IPS-18c (cell line): ENCODE measurements around the gene PLLP.

Source experiments
- H3K4me3 ChIP-seq: 2 replicates; pipeline ENCODE4 v1.7.0; 2013; ENCODE audit warnings: low read depth, mild to moderate bottlenecking, low read length, moderate library complexity; ENCODE audit not compliant: insufficient read depth
- H3K9me3 ChIP-seq: one replicate; pipeline ENCODE4 v1.6.1; 2013; ENCODE audit warnings: mild to moderate bottlenecking, low read length, moderate library complexity; ENCODE audit not compliant: control insufficient read depth, insufficient read depth

The PLLP gene

GRCh38 chr16:57265850-57266530, 18.5 kb downstream of the PLLP start:
- no peak overlapping the region for H3K4me3 ChIP-seq
- H3K9me3 ChIP-seq = no peaks in the 10 kb centered on the region

- H3K9me3 ChIP-seq = no peaks in the 10 kb centered on the region
- no peak overlapping the region for H3K4me3 ChIP-seq
Observed at GRCh38 chr16:57264950-57265371, 19.5 kb downstream of the PLLP start.

GRCh38 chr16:57264381-57264780, 20.1 kb downstream of the PLLP start:
- Histone ChIP-seq H3K9me3 (no peaks in the 10 kb centered on the region), H3K4me3 (no peak overlapping the region)

DNA sequence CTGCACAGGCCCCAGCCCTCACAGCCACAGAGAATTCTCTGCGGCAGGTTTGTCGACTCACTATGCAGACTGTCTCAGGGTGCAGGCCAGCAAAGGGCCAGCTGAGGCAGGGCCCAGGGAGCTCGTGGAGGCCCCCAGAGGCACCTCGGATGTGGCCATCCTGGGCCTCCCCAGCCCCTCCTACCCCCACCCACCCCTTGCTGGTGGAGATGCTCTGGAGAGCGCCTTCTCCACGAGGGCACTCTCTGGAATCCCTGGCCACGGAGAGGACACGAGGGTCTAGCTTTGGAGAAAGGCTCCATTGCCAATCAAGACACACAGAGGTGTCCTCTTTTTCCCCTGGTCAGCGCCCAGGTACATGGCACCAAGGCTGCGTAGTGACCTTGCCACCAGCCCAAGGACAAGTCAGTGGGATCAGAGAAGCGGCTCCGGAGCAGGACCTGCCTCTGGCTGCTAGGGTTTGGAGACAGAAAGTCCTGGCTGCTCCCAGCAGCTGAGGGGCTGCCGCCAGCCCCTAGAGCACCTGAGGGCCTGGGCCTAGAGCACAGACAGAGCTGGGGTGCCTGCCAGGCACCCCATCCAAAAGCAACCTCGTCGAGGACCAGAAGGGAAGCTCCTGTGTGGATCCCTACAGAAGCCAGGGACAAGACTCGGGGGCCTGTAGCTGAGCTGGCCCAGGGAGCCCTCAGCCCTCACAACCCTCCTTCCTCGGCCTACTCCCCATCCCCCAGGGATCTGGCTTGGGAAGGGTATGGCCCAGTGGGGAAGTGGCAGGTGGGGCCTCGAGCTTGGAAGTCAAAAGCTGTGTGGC, 20.7 kb downstream of the PLLP start:
- no peaks in the 10 kb centered on the region for H3K9me3 ChIP-seq
- no peak overlapping the region for H3K4me3 ChIP-seq

DNA sequence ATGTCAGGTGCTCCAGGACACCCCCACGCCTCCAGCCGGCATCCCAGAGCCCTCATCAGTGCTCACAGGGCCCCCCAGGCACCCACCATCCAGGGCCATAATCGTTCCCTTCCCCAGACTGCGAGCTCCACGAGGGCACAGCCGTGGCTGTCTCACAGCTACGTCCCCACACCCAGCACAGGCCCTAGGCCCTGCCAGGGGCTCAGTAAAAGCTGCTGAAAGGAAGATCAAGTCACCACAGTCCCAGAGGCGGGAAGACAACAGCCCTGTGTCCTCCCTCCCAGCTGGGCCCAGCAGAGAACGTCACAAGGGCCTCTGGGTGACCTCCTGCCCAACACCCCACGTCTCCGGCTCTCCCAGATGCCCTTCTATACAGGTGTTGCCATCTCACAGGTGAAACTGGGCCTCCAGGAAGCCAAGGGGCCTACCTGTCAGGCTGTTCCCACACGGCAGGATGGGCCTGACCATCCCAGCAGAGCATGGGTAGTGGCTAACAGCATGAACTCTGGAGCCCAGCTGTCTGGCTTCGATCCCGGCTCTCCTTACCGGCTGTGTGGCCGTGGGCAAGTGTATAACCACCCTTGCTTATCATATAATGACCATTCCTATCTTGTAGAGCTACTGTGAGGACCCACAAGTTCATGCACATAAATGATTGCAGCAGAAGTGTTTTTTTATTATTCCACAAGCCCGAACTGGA, 21.5 kb downstream of the PLLP start:
- H3K4me3 ChIP-seq = no peak overlapping the region
- no peaks in the 10 kb centered on the region for H3K9me3 ChIP-seq

DNA sequence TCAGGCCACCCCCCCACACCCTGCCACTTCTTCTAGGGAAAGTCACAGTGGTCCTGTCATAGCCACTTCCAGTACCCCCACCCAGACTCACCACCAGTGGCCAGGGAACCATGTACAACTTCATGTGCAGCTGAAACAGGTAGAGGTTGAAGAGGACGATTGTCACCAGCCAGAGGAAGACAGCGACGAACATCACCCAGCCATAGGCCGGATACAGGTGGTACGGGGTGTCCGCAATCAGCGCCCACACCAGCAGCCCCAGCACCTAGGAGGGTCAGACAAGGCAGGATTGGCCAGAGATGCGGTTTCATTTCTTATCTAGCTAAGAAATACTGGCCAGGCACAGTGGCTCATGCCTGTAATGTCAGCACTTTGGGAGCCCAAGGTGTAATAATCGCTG, 22.7 kb downstream of the PLLP start:
- H3K4me3 ChIP-seq = no peak overlapping the region
- H3K9me3 ChIP-seq = no peaks in the 10 kb centered on the region

GRCh38 chr16:57260294-57260929, 24.1 kb downstream of the PLLP start:
- H3K9me3 ChIP-seq = no peaks in the 10 kb centered on the region
- H3K4me3 ChIP-seq = no peak overlapping the region

DNA sequence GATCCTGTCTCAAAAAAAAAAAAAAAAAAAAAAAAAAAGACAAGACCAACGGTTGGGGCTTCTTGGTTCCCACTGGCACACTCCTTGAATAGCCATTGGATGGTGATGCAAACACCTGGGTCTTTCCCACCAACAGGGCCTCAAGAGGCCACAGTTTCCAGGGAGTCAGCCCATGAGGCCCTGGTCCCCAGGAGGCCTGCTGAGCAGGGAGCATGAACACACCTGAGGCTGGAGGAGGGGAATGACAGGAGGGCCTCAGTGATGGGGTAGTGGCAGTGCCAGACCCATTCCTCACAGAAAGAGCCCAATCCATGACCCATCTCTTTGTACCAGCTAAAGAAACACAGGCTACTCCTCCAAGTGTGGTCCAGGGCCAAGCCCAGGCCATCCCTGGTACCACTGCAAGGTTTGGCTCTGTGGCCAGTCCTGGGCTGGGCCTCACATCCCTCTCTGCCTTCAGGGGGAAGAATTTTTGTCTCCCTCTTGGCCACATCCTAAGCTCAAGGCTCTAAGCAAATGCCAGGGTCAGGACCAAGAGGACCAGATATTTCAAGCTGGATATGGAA, 25.5 kb downstream of the PLLP start:
- Histone ChIP-seq H3K4me3 (no peak overlapping the region), H3K9me3 (no peaks in the 10 kb centered on the region)

DNA sequence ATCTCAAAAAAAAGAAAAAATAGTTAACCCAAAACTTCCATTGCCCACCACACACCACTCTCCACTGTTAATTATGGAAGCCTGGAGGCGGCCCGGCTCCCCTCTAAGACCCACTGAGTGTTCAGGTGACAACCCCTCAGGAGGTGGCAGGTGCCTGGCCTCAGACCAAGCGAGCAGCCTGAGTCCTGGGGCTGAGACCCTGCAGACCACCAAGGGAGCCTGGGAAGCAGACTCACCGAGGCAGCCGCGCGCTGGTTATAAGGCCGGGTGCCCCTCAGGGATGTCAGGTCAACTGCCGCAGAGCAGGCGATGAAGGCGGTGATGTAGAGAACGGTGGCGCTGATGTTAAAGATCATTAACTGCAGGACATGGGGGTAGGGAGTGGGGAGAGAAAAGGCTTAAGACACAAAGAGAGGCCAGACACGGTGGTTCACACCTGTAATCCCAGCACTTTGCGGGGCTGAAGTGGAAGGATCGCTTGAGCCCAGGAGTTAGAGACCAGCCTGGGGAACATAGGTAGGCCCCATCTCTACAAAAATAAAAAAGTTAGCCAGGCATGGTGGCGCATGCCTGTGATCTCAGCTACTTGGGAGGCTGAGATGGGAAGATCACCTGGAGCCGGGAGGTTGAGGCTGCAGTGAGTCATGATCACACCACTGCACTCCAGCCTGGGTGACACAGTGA, 26.1 kb downstream of the PLLP start:
- H3K4me3 ChIP-seq = no peak overlapping the region
- H3K9me3 ChIP-seq = no peaks in the 10 kb centered on the region

DNA sequence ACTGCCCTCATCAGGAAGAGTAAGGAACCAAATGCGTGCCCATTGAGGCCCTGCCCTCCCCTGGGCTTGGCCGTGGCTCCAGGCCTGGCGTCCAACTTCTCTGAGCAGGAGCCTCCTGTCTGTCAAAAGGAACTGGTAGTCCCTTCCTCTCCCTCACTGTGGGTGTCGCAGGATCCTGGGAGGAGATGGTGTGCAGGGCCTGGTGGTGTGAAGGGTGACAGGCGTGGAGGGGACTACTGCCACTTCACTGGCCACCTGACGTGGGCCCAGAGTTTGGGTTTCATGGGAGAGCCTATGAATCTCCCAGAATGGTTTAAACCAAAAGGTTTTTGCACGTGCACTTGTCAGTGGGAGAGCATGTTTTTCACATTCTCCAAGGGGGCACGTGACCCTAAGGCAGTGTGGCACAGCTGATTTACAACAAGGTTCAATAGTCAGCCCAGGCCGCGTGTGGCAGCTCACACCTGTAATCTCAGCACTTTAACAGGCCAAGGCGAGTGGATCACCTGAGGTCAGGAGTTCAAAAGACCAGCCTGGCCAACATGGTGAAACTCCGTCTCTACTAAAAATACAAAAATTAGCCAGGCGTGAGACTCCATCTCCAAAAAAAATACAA, 26.9 kb downstream of the PLLP start:
- Histone ChIP-seq H3K9me3 (no peaks in the 10 kb centered on the region), H3K4me3 (no peak overlapping the region)

DNA sequence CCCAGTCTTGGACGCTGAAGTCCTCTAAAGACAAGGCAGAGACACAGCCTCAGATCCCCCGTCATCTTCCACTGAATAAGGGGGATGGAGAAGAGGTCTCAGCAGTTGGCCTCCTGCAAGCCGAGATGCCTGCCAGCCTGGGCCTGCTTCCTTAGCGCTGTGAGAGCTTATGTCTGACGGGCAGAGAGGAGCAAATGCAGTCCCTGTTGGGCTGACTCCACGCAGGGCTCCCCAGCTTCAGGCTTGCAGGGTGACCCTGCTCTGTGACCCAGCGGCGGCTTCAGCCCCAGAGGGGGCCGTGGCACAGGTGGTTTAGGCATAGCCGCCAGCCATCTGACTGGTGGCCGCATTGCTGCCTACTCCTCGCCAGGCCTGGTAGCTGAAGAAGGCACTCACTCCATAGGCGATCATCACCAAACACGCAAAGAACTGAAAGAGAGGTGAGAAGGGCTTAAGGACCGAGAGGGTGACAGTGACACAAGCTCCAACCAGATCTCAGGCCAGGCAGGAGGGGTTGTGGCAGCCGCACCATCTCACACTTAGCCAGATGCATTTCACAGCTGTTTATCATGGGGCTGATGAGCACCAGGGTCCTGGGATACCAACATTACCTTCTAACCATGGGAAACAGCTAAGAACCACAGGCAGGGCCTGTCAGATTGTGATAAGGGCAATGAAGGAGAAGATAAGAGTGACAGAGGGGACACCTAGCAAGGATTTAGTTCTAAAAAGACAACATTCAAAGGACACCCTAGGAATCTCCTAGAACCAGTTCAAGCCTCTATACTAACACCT, 27.7 kb downstream of the PLLP start:
- Histone ChIP-seq H3K4me3 (no peak overlapping the region), H3K9me3 (no peaks in the 10 kb centered on the region)

DNA sequence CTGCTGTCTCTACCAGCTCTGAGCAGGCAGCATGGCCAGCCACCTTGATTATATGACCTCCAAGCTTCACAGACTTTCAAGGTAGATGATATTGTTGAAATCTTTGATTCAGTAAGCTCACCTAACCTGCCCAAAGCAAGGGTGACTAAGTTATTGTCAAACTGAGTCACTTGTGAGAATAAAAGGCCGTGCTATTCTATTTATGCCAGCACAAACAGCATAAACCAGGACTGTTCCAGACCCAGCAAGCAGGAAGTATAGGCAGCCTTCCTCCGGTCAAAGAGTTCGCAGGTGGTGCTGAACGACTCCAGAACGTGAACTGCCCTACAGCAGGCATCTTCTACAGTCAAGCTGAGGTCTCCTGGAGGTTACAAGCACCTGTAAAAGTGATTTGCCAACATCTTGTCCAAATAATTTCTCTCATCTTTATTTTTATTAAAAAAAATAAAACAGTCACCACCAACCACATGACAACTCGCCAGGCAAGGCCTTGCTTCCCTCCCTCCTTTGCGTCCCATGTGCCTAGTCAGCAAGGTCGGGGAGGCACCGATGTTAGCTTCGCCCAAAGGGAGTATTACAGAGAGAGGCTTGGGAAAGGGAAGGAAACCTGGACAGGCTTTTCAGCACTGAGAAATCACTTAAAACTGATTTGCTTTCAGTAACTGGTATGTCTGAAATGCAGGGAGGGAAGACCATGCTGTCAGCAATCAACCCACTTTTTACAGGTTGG, 28.6 kb downstream of the PLLP start:
- H3K4me3 ChIP-seq = no peak overlapping the region
- no peaks in the 10 kb centered on the region for H3K9me3 ChIP-seq

GRCh38 chr16:57253466-57253865, 31.0 kb downstream of the PLLP start:
- Histone ChIP-seq H3K4me3 (no peak overlapping the region), H3K9me3 (no peaks in the 10 kb centered on the region)

DNA sequence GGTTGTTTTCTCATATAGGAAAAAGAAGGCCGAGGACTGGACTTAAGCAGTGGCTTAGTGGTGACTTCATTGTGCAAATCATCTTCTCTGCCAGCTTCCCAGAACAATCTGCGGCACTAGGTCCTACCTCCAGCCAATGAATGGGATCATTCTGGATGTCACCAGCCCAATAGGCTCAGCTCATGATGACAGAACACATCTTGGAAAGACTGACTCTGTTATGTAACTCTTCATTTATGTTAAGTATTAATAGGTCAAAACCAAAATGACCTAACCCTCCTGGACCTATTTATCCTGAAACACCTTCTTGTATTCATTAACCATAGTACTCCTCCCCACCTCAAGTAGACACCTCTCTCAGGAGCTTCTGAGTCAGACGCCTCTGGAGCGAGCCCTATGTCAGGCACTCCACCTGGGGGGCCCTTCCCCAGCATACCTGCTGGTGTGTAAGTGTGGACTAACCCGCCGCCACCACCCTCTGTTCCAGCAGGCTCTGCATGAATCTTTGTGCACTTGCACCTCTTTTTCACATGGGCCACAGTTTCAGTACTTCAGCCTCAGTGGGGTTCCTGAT, 32.2 kb downstream of the PLLP start:
- H3K9me3 ChIP-seq = no peaks in the 10 kb centered on the region
- no peak overlapping the region for H3K4me3 ChIP-seq

DNA sequence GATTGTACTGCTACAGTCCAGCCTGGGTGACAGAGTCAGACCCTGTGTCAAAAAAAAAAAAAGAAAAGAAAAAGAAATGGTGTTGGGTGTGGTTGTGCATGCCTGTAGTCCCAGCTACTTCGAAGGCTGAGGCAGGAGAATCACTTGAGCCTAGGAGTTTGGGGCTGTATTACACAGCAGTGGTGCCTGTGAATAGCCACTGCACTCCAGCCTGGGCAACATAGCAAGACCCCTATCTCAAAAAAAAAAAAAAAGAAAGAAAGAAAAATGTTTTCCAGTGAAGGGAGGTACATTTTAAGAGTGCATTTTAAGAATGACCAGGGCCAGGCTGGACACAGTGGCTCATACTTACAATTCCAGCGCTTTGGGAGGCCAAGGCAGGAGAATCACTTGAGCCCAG, 33.1 kb downstream of the PLLP start:
- no peak overlapping the region for H3K4me3 ChIP-seq

More for the DNA sequence above, 33.1 kb downstream of the PLLP start:
- H3K9me3 ChIP-seq = no peaks in the 10 kb centered on the region
